HG03097 (cell line): Measurements from ENCODE around the gene RASGEF1C.

Source experiments
- ATAC-seq: cut with Tn5 transposase; IDR thresholded peaks from one replicate; pipeline ENCODE4 v1.9.1; 2021; ENCODE audit not compliant: unreplicated experiment, low FRiP score

RASGEF1C gene

DNA sequence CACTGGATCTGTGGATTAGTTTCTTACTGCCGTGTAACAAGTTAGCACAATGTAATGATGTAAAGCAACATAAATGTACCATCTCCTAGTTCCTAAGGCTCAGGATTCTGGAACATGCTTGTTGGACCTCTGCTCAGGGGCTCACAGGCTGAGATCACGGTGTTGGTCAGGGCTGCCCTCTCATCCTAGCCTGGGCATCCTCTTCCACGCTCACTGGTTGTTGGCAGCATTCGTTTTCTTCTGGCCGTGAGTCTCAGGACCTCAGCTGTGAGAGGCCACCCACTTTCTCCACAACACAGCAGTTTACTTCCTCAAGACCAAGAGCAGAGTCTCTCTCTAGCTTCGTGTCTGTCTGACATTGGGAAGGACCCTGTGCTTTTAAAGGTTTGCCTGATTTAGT lies 17.3 kb downstream of the RASGEF1C start:
- no peak for ATAC-seq

DNA sequence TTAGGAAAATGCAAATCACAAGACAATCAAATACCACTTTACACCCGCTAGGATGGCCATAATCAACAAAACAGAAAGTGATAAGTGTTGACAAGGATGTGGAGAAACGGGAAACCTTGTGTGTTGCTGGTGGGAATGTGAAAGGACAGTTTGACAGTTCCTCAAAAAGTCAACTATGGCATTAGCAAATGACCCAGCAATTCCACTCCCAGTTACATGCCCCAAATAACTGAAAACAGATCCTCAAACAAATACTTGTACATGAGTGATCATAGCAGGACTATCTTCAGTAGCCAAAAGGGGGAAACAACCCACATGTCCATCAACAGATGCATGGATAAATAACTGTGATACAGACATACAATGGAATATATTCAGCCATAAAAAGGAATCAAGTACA lies 21.2 kb downstream of the RASGEF1C start:
- no peak for ATAC-seq

DNA sequence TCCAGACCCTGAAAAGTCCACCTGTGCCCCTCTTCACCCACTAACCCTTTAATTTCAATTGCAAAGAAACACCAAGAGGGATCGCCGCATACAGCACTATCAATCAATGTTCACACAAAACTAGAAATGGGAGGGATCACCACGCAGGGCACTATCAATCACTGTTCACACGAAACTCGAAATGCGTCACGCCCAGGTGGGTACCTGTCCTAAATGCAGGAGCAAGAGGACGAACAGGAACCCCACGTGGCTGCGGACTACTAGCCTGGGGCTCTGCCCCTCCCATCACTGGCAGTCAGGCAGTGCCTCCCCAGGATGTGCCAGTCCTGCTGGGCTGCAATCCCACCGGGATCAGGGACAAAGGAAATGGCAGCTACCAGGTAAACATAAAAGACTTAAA lies 28.2 kb downstream of the RASGEF1C start:
- no peak for ATAC-seq

DNA sequence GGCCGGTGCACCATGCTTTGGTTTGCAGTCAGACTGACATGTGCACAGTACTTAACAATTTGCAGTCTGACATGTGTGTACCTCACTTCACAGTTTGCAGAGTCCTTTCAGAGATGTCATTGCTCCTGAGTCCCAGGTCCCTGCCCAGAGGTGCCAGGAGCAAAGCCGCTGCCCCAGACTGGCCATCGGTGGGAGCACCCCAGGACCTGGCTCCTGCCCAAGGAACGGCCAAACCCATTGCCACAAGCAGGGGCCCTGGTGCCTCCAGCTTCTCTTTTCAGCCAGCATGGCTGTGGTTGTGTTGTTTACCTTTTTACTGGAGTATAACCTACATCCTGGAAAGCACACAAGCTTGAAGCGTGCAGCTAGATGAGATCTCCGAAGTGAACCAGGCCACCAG lies 28.6 kb downstream of the RASGEF1C start:
- ATAC-seq, result no peak

DNA sequence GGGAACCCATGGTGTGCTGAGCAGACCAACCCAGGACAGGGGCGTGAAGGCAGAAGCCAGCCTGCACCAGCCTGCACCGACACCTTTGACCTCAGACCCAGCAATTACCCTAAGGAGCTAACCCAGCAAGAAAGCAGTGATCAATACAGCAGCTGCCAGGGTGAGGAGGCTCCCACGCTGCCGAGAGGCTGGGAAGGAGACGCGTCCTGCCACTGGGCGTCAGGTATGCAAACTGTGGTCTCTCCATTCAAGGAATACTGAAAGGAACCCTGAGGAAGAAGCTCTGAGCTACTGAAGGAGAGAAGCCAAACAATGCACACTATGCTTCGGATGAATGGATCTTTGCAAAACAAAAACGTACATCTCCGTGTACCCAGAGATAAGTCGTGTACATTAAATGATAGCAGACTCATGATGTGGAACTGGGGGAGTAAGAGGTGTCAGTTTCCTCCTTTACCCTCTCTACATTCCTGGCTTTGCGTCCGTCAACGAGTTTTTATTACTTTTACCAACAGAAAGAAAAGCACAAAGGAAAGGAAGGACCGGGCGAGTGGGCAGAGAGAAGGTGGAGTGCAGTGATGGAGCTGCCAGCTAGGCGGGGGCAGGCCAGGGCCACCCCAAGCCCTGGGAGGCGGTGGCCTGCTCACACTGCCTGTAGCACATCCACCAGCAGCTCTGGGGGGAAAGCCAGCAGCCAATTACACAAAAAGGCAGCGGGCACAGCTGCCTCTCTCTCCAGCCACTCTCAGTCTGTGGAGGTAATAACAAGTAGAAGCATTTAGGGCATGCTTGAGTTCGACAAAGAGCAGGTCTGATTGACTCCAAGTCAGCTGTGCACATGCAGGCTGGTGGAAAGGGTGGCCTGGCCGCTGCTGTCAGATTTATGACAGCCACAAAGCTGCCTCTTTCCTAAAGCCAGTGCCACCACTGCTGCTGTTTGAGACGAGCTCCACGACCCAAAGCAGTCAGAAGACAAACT lies 29.3 kb downstream of the RASGEF1C start:
- ATAC-seq, result no peak

DNA sequence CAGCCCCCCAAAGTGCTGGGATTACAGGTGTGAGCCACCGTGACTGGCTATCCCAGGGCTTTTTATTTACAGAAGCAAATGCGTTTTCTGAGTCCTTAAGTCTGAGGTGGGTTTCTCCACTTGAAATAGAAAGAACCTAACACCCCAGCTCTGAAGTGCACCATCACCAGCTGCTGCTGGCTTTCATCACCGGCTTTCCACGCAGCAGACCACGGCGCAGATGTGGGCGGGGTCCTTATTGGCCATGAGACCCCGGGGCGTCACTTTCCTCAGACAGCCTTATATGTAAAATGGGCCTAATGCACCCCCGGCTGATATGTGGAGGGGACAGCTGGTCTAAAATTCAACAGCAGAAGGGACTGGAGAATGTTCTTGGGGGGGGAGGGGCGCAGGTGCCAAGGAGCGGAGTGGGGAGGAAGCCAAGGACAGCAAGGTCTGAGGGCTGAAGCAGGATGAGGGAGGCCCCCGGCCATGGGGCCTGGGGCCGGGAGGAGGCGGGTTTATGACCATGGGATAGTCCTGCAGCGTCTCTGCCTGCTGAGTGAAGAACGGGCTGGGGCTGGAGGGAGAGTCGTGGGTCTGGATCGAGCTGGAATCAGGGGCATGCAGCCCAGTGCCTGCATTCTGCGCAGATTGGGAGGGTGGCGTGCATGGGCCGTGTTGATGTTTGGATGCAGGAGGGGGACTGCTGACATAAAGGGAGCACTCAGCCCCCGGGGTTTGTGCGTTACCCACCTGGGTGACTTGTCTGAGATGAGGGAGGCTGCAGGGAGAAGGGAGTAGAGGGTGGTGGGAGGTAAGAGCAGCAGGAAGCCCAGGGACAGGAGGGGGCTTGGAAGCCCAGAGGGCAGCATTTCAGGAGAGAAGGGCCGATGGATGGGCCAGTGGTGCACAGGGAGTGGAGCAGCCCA lies 30.2 kb downstream of the RASGEF1C start:
- ATAC-seq, result no peak

DNA sequence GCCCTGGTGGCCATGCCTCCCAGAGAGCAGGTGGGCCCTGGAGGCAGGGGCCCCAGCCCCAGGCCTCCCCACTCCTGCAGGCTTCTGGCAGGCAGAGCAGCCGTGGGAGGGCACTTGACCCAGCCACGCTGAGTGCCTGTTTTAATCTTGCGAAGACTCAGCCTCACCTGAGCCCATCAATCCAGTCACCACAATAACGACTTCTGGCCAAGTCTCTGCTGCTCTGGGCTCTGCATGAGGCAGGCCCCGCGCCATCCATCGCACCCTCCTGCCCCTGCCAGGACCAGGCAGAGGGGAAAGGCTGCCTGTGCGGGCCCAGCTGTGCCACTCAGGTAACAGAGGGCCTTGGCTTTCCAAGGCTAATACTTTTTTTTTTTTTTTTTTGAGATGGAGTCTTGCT lies 32.8 kb downstream of the RASGEF1C start:
- ATAC-seq, result no peak

DNA sequence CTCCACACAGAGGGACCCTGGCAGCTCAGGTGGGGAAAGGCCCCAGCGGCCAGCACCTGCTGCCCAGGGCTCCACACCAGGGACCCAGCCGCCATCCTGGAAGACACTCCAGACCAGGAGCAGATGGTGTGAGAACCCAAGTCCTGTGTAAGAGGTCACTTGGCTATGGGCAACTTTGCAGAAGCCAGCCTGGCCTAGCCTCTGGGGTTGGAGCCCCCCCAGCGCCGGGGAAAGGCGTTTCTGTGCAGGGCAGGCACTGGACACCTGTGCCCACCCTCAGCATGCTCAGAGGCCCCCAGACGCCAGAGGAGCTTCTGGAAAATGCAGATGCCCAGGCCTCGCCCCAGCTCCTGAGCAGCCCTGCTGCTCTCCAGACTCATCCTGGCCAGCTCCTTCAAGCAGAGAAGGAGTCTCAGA lies 34.0 kb downstream of the RASGEF1C start:
- ATAC-seq, result no peak

DNA sequence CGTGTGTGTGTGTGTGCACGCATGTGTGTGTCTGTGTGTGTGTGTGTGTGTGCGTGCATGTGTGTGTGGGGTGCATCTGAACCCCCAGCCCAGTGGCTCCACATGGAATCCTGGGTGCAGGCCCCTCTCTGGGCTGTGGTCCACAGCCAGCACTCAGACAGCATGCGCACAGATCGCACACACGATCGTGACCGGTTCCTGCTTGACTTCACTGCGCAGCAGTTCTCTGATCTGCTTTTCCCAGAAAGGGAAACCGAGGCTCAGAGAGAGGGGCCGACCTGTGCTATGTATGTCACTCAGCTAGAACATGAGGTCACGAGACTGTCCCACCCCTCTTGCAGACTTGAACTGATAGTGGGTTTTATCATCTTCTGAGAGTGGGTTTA lies 34.4 kb downstream of the RASGEF1C start:
- ATAC-seq, result no peak

DNA sequence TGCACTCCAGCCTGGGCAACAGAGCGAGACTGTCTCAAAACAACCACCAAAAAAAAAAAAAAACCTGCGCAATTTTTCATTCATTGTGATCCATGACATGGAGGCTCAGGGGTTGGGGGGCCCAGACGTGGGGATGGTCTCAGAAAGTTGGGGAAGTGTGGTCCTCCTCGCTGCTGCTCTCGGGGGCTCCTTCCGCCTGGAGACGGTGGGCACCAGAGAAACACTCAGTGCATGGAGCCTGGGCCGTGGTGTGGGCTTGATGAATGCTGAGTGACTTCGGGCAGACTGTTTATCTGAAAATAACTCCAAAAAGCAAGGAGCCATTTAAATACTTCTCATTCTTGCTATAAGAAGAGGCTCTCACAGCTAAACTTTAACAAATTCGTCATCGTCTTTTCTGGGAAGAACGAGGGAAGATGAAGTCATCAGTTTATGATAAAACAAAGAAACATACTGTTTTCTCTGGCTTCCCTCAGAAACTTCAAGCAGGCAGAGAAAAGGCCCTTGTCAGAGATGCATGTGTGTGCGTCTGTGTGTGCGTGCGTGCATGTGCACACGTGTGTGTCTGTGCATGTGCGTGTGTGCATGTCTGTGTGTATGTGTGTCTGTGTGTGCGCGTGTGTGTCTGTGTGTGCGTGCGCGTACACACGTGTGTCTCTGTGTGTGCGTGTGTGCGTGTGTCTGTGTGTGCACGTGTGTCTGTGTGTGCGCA lies 35.0 kb downstream of the RASGEF1C start:
- ATAC-seq, result no peak

DNA sequence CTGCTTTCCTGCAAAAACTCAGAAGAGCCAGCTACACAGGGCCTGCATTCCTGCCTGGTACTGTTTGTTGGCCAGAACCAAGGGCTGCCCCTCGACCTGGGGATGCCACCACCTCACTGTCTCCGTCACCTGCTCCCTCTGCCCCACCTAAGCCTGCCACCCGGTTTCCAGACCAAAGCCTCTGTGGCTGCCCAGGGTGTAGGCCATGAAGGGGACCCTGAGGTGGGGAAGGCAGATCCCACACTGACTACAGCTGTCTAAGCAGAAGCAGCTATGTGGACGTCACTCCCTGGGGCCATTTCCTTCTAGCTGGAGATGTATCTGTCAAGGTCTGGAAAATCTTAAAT lies 35.8 kb downstream of the RASGEF1C start:
- ATAC-seq, result no peak

DNA sequence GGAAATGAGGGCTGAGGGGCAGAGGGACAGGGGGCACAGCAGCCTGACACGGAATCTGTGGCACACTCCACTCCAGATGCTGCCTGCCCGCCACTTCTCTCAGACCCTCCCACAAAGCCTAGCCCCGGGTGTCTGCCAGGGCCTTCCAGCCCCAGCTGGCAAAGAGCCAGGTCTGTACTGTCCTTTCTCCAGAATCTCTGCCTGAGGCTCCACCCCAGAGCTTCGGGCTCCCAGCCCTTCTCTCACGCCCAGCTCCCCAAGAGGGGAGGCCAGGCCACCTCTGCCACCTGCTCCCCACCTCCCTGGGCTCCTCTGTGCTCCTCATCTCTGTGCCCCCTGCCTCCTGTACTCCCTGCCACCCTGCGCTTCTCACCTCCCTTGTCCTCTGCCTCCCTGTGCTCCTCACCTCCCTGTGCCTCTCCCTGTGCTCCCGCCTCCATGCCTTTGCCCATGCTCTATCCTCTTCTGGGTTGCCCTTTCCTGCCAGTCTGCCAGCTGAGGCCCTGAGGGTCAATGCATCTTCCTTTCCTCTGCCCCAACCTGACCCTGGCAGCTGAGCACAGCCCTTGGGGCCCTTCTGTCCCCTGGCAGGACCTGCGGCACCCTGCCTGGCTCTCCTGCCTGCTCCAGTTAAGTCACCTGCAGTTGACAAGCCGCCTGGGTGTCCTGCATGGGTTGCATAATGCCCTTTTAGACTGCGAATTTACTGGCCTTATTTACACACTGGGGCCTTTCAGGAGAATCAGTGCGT lies 36.4 kb downstream of the RASGEF1C start:
- no peak for ATAC-seq

DNA sequence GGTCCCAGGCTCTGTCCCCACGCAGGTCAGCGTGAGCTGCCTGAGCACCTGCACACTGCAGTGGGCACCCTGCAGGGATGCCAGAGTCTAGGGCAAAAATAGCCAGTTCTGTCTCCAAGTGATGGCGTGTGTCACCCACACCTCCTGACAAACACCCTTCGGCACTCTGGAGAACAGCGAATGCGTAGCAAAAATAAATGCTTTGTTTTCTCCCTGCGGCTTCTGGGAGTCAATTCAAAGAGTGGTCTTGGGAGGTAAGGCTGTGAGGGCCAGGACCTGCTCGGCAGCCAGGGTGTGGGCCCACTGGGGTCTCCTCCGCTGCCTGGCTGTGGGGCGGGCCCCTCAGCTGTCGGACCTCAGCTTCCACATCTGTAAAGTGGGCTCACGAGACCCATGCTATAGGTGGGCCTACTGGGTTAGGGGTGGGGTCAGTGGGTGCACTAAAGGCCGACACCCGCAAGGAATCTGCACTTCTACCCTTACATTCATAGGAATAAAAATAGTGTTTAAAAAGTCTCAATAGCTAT lies 37.4 kb downstream of the RASGEF1C start:
- no peak for ATAC-seq

DNA sequence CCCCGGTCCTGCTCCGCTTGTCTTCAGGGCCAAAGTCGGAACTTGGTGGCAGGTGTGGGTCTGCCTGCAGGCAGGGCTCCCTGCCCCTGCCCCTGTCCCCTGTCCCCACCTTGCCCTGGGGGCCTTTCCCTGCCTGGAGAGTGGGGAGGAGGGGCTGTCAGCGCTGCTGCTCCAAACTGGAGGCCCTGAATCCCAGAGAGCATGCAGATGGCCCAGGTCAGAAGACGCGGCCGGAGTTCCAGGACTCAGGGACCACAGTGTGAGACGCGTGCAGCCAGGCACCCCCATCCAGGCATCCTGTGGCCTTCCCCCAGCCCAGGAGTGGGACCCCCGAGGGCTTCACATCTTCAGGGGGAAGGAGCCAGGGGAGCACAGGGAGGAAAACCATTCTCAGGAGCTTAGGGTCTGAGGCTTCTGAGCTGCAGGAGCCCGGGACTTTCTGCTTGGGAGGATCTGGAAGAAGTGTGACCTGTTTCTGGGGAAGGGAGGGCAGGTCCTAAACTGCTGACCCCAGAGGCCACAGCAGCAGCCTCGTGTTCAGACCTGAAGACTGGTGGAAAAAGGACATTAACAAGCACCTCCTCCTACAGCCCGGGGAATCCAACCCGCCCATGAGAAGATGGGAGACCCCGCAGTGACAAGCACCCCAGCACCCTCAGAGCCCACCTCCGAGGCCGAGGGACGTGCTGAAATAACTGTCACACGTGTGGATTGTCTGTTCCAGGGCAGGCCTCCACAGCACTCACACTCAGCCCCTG lies 38.0 kb downstream of the RASGEF1C start:
- no peak for ATAC-seq

DNA sequence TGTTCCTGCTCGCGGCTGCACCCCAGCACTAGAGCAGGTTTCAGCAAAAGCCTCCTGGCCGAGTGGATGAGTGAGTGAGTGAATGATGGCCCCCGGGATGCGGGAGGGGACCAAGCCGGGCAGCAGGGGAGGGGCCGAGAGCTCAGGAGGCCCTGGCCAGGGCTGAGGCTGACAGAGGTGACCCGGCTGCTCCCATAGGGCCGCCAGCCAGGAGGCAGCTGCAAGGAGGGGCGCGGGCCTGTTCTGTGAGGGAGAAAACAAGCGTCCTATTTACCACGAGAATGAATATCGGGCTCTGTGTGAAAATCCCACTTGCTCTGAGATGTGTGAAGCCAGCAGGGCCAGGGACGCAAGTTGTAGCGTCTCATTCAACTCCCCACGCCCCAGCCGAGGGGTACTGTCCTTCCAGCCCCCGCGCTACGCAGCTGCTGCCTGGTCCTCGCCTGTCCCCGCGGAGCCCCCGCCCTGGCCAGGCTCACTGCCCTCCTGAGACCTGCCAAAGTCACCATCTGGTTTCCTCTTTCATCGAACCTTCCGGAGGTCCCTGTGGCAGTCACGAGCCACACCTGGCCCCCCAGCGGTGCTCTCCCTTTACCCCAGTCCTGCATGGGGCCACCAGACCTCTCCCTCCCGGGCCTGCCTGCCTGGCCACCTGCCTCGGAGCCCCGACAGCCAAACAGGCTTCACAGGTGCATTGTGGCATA lies 38.8 kb downstream of the RASGEF1C start:
- no peak for ATAC-seq

DNA sequence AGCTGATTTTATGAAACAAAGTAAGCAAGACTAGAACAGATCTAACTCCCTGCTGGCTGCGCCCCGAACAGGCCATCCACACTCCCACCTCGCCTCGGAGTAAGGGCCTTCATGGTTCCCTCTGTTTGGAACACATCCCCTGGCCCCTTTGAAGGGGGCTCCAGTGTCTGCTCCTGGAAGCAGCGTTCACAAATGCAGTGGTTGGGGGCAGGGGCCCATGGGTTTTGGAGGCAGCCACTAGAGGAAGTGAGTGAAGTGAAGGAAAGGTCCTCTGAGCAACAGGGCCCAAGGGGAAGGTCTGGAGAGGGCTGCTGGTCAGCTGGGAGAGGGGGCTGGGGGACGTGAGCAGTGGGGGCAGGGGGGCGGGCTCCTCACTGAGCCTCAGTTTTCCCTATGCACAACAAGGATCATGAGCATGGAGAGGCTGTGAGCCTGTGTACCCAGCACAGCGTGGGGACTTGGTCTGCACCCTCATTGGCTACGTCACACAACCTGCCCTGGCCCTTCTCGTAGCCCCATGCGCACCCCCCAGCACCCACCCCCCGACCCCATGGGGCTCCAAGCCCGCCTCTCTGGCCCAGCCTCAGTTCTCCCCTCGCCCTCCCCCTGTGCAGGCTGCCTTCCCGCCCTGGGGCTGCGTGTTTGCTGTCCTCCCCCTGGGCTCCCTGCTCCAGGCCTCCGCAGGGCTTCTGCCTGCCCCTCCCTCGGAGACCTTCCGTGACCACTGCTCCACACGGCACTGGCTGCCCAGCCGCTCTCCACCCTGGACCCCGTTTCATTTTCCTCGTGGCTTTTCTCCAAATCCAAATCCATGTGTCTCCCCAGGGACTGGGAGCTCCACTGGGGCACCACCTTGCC lies 39.5 kb downstream of the RASGEF1C start:
- ATAC-seq, result no peak

DNA sequence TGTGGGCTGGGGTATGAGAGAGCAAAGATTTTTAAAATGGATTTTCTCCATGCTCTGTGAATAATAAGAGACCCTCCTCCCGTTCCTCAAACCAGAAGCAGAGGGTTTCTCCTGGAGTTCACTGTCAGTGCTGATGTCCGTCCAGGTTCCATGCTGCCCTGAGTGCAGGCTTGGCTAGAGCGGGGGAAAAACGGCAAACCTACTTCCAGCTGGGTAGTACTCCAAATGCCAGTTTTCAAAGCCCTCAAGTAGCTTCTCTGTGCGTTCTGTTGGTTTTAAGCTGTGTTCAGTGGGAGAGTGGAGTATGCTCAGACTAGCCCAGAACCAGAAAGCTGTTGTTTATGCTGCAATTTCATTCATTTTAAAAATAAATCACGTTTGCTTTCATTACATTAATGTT lies 40.3 kb downstream of the RASGEF1C start:
- no peak for ATAC-seq

DNA sequence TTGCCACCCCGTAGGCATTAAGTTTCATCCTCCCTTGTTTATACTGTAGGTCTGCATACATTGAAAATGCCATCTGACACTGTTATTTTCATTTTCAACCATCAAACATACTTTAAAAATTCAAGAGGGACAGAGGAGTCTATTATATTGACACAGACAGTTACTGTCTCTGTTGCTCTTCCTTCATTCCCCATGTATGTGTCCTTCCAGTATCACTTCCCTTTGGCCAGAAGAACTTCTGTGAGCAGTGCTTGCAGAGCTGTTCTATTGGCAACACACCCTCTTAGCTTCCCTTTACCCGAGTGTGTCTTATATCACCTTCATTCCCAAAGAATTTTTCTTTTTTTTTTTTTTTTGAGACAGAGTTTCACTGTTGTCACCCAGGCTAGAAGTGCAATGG lies 42.8 kb downstream of the RASGEF1C start:
- no peak for ATAC-seq
